IPS-15b (cell line): ENCODE measurements around the gene EEF1AKMT4.
"Not testable (repeated sequence)": the region's sequence is repeated elsewhere in the genome, so short reads cannot be mapped to it uniquely, and the experiment has no call there.

Source experiments
- H3K27me3 ChIP-seq: one replicate; pipeline ENCODE4 v1.6.1; 2013; ENCODE audit warnings: low read length; ENCODE audit not compliant: control insufficient read depth, insufficient read depth
- H3K36me3 ChIP-seq: one replicate; pipeline ENCODE4 v1.6.1; 2013; ENCODE audit warnings: low read length; ENCODE audit not compliant: control insufficient read depth, insufficient read depth
- H3K4me1 ChIP-seq: one replicate; pipeline ENCODE4 v1.6.1; 2013; ENCODE audit warnings: mild to moderate bottlenecking, low read length; ENCODE audit not compliant: control insufficient read depth, insufficient read depth
- H3K4me3 ChIP-seq: one replicate; pipeline ENCODE4 v1.5.1; 2013; ENCODE audit warnings: low read depth, low read length
- H3K9ac ChIP-seq: one replicate; pipeline ENCODE4 v1.6.1; 2013; ENCODE audit warnings: low read depth, mild to moderate bottlenecking, low read length
- H3K9me3 ChIP-seq: one replicate; pipeline ENCODE4 v1.6.1; 2013; ENCODE audit warnings: mild to moderate bottlenecking, low read length; ENCODE audit not compliant: control insufficient read depth, insufficient read depth

The EEF1AKMT4 gene

DNA sequence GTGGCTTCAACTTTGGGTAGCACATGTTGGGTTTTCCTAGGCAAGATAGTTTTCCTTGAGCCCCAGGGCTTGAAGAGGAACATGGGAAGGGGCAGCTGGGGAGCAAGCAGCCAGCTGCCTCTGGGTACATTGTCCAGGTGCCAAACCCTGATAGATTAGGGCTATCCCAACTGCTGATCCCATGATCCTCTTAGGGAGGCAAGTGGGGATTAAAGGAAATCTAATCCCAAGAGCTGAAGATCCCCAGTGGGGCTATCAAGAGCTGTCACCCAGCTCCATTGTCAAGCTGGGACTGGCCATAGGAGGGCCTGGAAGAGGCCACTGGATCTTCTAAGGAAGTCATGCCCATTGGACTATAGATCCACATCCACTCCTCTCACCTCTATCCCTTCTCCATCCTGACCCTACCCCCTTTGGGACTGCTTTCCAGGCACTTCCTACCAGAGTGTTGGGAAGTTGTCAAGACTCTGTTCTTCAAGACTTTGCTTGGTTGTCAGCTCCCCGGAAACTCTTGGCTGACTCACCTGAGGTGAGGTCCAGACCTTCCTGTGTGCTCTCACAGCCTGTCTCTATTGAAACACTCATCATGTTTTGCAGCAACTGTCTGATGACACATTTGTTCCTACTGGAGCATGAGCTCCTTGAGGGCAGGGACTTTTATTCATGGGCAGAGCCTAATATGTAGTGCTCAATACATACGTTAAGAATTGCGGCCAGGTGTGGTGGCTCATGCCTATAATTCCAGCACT is 6.0 kb downstream of the EEF1AKMT4 start:
- no peak overlapping the region for H3K9ac ChIP-seq
- peaks cover 8% of the 10 kb centered on the region for H3K36me3 ChIP-seq
- H3K9me3 ChIP-seq = no peaks in the 10 kb centered on the region
- no peaks in the 10 kb centered on the region for H3K4me1 ChIP-seq
- H3K4me3 ChIP-seq = no peak overlapping the region
- peaks cover 28% of the 10 kb centered on the region for H3K27me3 ChIP-seq

GRCh38 chr3:184257083-184257915 is 7.8 kb downstream of the EEF1AKMT4 start:
- H3K27me3 ChIP-seq = peaks cover 36% of the 10 kb centered on the region
- no peaks in the 10 kb centered on the region for H3K4me1 ChIP-seq

GRCh38 chr3:184258926-184259325 is 9.5 kb downstream of the EEF1AKMT4 start:
- Histone ChIP-seq H3K36me3 (peaks cover 8% of the 10 kb centered on the region), H3K4me1 (no peaks in the 10 kb centered on the region), H3K9me3 (no peaks in the 10 kb centered on the region), H3K9ac (no peak overlapping the region), H3K27me3 (peaks cover 49% of the 10 kb centered on the region), H3K4me3 (no peak overlapping the region)

More at GRCh38 chr3:184257083-184257915, 7.8 kb downstream of the EEF1AKMT4 start:
- H3K9ac ChIP-seq = no peak overlapping the region
- peaks cover 8% of the 10 kb centered on the region for H3K36me3 ChIP-seq
- no peaks in the 10 kb centered on the region for H3K9me3 ChIP-seq
- no peak overlapping the region for H3K4me3 ChIP-seq

DNA sequence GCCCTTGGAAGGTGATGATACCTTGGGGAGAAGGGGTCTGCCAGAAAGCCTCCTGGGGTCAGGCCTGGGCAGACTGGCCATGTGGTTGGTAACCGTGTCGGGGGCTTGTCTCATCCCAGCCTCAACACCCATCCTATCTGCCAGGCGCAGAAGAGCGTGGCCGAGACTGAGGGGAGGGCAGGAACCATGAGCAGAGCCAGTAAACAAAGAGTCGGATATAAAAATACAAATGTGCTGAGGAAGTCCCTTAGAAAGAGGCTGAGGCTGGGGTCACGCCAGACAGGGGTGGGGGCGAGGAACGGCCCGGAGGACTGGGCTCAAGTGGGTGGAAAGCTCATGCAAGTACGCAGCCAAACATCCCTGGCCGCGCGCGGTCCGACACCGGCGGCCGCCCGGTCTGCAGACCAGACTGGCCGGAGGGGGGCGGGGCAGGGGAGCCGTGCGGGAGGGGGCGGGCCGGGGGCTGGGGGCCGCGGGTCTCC is 10.0 kb downstream of the EEF1AKMT4 start:
- H3K27me3 ChIP-seq = peaks cover 49% of the 10 kb centered on the region
- H3K36me3 ChIP-seq = peaks cover 8% of the 10 kb centered on the region
- no peaks in the 10 kb centered on the region for H3K4me1 ChIP-seq
- no peak overlapping the region for H3K4me3 ChIP-seq
- H3K9ac ChIP-seq = no peak overlapping the region
- H3K9me3 ChIP-seq = no peaks in the 10 kb centered on the region

GRCh38 chr3:184259878-184260723 is 10.6 kb downstream of the EEF1AKMT4 start:
- no peaks in the 10 kb centered on the region for H3K4me1 ChIP-seq
- peak overlapping the region; percentile 74 for H3K4me3 ChIP-seq
- peaks cover 8% of the 10 kb centered on the region for H3K36me3 ChIP-seq
- no peaks in the 10 kb centered on the region for H3K9me3 ChIP-seq
- peaks cover 56% of the 10 kb centered on the region for H3K27me3 ChIP-seq
- H3K9ac ChIP-seq = no peak overlapping the region

- Histone ChIP-seq H3K9ac (no peak overlapping the region), H3K36me3 (peaks cover 8% of the 10 kb centered on the region), H3K27me3 (peaks cover 58% of the 10 kb centered on the region), H3K4me3 (peak overlapping the region; percentile 74), H3K4me1 (no peaks in the 10 kb centered on the region), H3K9me3 (no peaks in the 10 kb centered on the region)
These were observed 11.3 kb downstream of the EEF1AKMT4 start for GRCh38 chr3:184260724-184261269.

DNA sequence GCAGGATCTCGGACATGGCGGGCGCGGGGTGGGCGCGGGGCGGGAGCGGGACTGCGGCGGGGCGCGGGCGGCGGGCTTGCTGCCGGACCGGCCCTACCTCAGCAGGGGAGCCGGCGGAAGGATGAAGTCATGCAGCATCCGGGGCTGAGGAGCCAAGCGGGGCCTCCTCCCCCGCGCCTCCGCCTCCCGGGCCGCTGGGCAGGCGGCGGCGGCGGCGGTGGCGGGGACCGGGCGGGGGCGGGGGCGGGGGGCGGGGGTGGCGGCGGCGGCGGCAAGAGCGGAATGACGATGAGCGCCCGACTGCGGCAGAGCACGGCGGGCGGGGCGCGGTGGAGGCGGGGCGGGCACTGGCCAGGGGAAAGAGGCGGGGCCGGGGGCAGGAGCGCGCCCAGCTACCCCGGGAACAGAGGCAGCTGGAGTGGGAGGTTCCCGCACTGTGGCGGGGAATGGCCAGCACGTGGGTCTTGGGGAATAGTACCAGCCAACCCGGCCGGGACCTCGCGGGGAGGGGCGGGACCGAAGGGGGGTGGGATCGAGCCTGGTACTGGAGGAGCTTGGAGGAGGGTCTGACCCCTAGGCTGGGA is 11.9 kb downstream of the EEF1AKMT4 start, which contains the start of gene CAMK2N2:
Gene CAMK2N2 (minus strand): TSS at position 284 of the 584 bp plus-strand sequence. CDS start 268 bp downstream, at position 16.
- Histone ChIP-seq H3K4me1 (no peaks in the 10 kb centered on the region), H3K9ac (no peak within 1 kb of the TSS), H3K27me3 (peaks cover 58% of the 10 kb centered on the region), H3K4me3 (peak within 1 kb of the TSS; percentile 80), H3K36me3 (peaks cover 8% of the 10 kb centered on the region), H3K9me3 (no peaks in the 10 kb centered on the region)

DNA sequence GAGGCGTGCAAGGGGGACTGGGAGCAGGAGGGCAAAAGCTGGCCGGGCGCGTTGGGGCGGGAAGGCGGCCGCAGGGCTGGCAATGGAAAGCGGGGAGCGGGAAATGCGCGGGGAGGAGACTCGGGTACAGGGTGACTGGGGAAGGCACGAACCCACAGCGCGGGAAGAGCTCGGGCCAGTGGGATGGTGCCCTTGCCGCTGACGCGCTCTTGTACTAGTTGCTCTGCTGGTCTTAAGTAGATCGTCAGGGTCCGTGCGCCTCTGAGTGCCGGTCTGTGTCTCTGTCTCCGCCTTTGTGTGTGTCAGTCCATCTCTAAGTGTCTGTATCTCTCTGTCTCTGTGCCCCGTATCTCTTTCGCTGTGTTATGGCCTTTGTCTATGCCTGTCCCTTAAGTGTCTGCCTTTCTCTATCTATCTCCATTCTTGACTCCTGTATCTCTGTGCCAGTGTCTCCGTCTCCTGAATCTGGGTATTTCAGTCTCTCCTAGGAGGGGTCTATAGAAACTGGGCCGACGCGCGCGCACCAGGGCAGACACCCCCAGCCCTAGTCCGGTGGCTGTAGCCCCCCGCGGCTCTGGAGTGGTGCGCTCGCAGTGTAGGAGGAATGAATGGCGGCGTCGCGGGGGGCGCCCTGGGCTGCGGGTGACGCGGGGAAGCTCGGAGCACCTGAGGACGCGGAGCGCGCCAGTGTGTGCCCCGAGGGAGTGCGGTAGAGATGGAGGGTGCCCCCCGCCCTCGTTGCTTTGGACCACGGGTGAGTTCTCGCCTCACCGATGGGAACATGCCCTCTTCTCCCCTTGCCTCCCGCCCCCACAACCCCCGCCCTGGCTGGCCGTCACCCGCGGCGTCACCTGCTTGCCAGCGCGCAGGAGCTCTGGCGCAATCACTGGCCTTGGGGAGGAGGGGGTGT is 12.6 kb downstream of the EEF1AKMT4 start:
- peak overlapping the region; percentile 80 for H3K4me3 ChIP-seq
- no peak overlapping the region for H3K9ac ChIP-seq
- peaks cover 58% of the 10 kb centered on the region for H3K27me3 ChIP-seq
- no peaks in the 10 kb centered on the region for H3K9me3 ChIP-seq
- peaks cover 8% of the 10 kb centered on the region for H3K36me3 ChIP-seq
- H3K4me1 ChIP-seq = no peaks in the 10 kb centered on the region

DNA sequence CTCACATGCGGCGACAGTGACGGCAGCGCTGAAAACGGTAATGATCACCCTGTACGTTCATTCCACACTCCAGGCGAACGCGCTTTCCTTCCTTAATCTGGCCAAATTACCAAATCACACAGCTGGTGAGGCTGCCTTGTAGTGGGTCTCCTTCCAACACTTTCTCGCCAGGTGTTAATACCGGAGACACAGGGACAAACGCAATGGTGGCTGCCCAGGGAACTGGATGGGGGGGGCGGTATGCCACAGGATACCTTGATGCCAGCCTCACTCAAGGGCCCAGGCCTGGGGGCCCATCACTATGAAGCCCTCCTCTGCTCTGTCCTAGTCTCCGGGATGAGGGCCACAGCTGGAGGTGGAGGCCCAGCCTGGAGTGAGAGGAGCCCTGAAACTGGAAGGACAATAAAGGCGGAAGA is 13.3 kb downstream of the EEF1AKMT4 start:
- Histone ChIP-seq H3K4me3 (peak overlapping the region; percentile 80), H3K9me3 (no peaks in the 10 kb centered on the region), H3K4me1 (no peaks in the 10 kb centered on the region), H3K27me3 (peaks cover 52% of the 10 kb centered on the region), H3K36me3 (peaks cover 8% of the 10 kb centered on the region), H3K9ac (no peak overlapping the region)

DNA sequence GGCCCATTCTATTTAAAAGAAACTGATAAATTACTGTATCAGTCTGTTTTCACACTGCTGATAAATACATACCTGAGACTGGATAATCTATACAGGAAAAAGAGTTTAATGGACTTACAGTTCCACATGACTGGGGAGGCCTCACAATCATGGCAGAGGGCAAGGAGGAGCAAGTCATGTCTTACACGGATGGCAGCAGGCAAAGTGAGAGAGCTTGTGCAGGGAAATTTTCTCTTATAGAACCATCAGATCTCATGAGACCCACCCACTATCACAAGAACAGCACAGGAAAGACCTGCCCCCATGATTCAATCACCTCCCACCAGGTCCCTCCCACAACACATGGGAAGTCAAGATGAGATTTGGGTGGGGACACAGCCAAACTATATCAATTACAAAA is 17.8 kb downstream of the EEF1AKMT4 start:
- not testable (repeated sequence) for H3K9ac ChIP-seq, H3K36me3 ChIP-seq, H3K9me3 ChIP-seq, H3K4me3 ChIP-seq, H3K4me1 ChIP-seq
- peaks cover 24% of the 10 kb centered on the region for H3K27me3 ChIP-seq
